Neuron (in vitro differentiated cells): Measurements from ENCODE around the gene SPINK14.

Experiments
- H2AFZ ChIP-seq: one replicate; pipeline ENCODE4 v1.6.1; 2013; ENCODE audit warnings: low read depth, mild to moderate bottlenecking, inconsistent platforms, low read length, moderate library complexity
- H3K27me3 ChIP-seq: one replicate; pipeline ENCODE4 v1.6.1; 2013; ENCODE audit warnings: low read length; ENCODE audit not compliant: insufficient read depth
- H3K36me3 ChIP-seq: one replicate; pipeline ENCODE4 v1.6.1; 2013; ENCODE audit warnings: low read length; ENCODE audit not compliant: insufficient read depth
- H3K4me1 ChIP-seq: one replicate; pipeline ENCODE4 v1.6.1; 2013; ENCODE audit warnings: low read length; ENCODE audit not compliant: insufficient read depth
- H3K4me3 ChIP-seq: 2 replicates; pipeline ENCODE4 v1.5.1; 2013; ENCODE audit warnings: mild to moderate bottlenecking, low read length, moderate library complexity
- H3K9me3 ChIP-seq: one replicate; pipeline ENCODE4 v1.6.1; 2013; ENCODE audit warnings: low read length

Gene SPINK14

GRCh38 chr5:148205865-148206264 is 37.5 kb downstream of the SPINK14 start:
- no peaks in the 10 kb centered on the region for H3K36me3 ChIP-seq
- no peak overlapping the region for H3K4me3 ChIP-seq
- H3K4me1 ChIP-seq: no peaks in the 10 kb centered on the region
- no peaks in the 10 kb centered on the region for H3K27me3 ChIP-seq
- no peaks in the 10 kb centered on the region for H3K9me3 ChIP-seq
- no peak overlapping the region for H2AFZ ChIP-seq

GRCh38 chr5:148206620-148207019 is 38.3 kb downstream of the SPINK14 start:
- no peaks in the 10 kb centered on the region for H3K9me3 ChIP-seq
- no peaks in the 10 kb centered on the region for H3K36me3 ChIP-seq
- H2AFZ ChIP-seq: no peak overlapping the region
- H3K4me1 ChIP-seq: no peaks in the 10 kb centered on the region
- no peaks in the 10 kb centered on the region for H3K27me3 ChIP-seq
- no peak overlapping the region for H3K4me3 ChIP-seq

DNA sequence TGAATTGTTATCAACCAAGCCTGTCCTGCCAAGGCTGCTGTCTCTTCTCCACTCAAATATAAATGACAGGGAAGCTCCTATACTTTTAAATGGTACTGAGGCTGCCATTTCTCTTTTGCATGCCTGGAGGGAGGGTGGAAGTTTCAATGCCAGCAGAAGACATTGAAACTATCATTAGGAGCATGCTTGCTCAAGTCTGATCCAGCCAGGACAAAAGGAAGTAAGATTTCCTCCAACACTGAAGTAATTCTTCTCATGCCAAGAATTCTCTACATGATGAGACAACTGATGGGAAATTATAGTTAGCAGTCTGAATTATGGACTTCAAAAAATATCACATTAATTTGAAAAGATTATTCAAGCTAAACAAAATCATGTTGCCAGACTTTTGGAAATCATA is 39.9 kb downstream of the SPINK14 start:
- no peaks in the 10 kb centered on the region for H3K9me3 ChIP-seq
- no peak overlapping the region for H2AFZ ChIP-seq
- H3K4me1 ChIP-seq: no peaks in the 10 kb centered on the region
- no peaks in the 10 kb centered on the region for H3K27me3 ChIP-seq
- H3K4me3 ChIP-seq: no peak overlapping the region
- no peaks in the 10 kb centered on the region for H3K36me3 ChIP-seq

- Histone ChIP-seq H3K36me3 (no peaks in the 10 kb centered on the region), H2AFZ (no peak overlapping the region), H3K4me1 (no peaks in the 10 kb centered on the region), H3K4me3 (no peak overlapping the region), H3K27me3 (no peaks in the 10 kb centered on the region), H3K9me3 (no peaks in the 10 kb centered on the region)
Measured at GRCh38 chr5:148209151-148209770, 40.9 kb downstream of the SPINK14 start.

- H3K4me1 ChIP-seq: no peaks in the 10 kb centered on the region
- no peaks in the 10 kb centered on the region for H3K27me3 ChIP-seq
- no peaks in the 10 kb centered on the region for H3K9me3 ChIP-seq
- no peak overlapping the region for H3K4me3 ChIP-seq
- H2AFZ ChIP-seq: no peak overlapping the region
- H3K36me3 ChIP-seq: no peaks in the 10 kb centered on the region
Measured at GRCh38 chr5:148214665-148215185, 46.4 kb downstream of the SPINK14 start.

- no peaks in the 10 kb centered on the region for H3K27me3 ChIP-seq
- no peaks in the 10 kb centered on the region for H3K9me3 ChIP-seq
- no peak overlapping the region for H2AFZ ChIP-seq
- H3K36me3 ChIP-seq: no peaks in the 10 kb centered on the region
- no peak overlapping the region for H3K4me3 ChIP-seq
- no peaks in the 10 kb centered on the region for H3K4me1 ChIP-seq
Measured at GRCh38 chr5:148221508-148221907, 53.2 kb downstream of the SPINK14 start.

GRCh38 chr5:148224117-148224742 is 55.9 kb downstream of the SPINK14 start:
- no peaks in the 10 kb centered on the region for H3K27me3 ChIP-seq
- no peak overlapping the region for H3K4me3 ChIP-seq
- no peaks in the 10 kb centered on the region for H3K4me1 ChIP-seq
- H3K36me3 ChIP-seq: no peaks in the 10 kb centered on the region
- H2AFZ ChIP-seq: no peak overlapping the region
- no peaks in the 10 kb centered on the region for H3K9me3 ChIP-seq
